ENCODE results near the gene TUBB6.

GRCh38 chr18:12307701-12308385 lies at the start of gene TUBB6:
- no peak for TF ChIP-seq CTCF (IDR thresholded peaks at IDR 0.05)
- TF ChIP-seq POLR2A (IDR thresholded peaks at IDR 0.05): peak; percentile 63

Measured in right lobe of liver (tissue), 4 donors.